ENCODE results near the gene KLF16. TPM values are rescaled to one million over a fixed set of nuclear protein-coding genes. Genes with fewer than 3 reads are reported as not detected.

The KLF16 gene
- total and polyA plus RNA-seq, 2 experiments from 2014 or later = 8.9 to 20.2 TPM

DNA sequence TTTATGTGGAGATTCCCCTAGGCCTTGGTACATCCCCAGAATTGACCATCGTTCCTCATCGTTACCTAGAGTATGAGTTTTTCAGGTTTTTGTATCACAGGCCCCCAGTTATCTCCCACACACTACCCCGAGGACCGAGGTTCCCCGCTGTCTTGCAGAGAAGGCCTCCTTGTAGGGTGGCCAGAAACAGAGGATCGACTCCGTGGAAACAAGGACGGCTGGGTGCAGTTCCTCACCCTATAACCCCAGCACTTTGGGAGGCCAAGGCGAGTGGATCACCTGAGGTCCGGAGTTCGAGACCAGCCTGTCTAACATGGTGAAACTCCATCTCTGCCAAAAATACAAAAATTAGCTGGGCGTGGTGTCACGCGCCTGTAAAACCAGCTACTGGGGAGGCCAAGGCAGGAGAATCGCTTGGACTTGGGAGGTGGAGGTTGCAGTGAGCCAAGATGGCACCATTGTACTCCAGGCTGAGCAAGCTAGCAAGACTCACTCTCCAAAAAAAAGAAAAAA is 42.5 kb upstream of the KLF16 start:
- peaks cover 24% of the 10 kb centered on the region for H3K27me3 Mint-ChIP-seq (ENCODE audit: insufficient read depth, low read depth, poor library complexity)
- H3K9me3 Mint-ChIP-seq = peaks cover 4% of the 10 kb centered on the region; the same call in 1 of the 3 replicates
- Histone ChIP-seq H4K20me1 (replicated peaks; ENCODE audit: insufficient read depth) (peaks cover 7% of the 10 kb centered on the region), H3K79me2 (replicated peaks; ENCODE audit: insufficient read depth) (peaks cover 53% of the 10 kb centered on the region), H3K9me2 (ENCODE audit: insufficient read depth) (no peaks in the 10 kb centered on the region), H3K27me3 (ENCODE audit: insufficient read depth) (no peaks in the 10 kb centered on the region), H3K27ac (ENCODE audit: low read depth) (peak overlapping the region; percentile 73), H3K36me3 (ENCODE audit: insufficient read depth) (no peaks in the 10 kb centered on the region), H3F3A (replicated peaks; ENCODE audit: low read depth) (peaks cover 20% of the 10 kb centered on the region), H3K4me1 (ENCODE audit: insufficient read depth) (peaks cover 12% of the 10 kb centered on the region), H3K4me3 (peak overlapping the region; percentile 70), H3K4me2 (peak overlapping the region; percentile 90), H2AFZ (no peak overlapping the region)
- peak overlapping the region; percentile 81 for H3K4me3 Mint-ChIP-seq
- ATAC-seq = no peak
- peaks cover 21% of the 10 kb centered on the region for H3K4me1 Mint-ChIP-seq
- no peak for DNase-seq (ENCODE audit: low spot score)
- peak overlapping the region; percentile 95 for H3K27ac Mint-ChIP-seq
- TF ChIP-seq STAT1 (IDR thresholded peaks at IDR 0.05; ENCODE audit: unreplicated experiment) (no peak), ZNF331 (CRISPR knock-in tag; IDR thresholded peaks at IDR 0.05; ENCODE audit: low read depth) (no peak), NANOG (IDR thresholded peaks at IDR 0.05; ENCODE audit: borderline replicate concordance) (no peak), EZH2 (IDR thresholded peaks at IDR 0.05; ENCODE audit: low read depth, unreplicated experiment) (no peak), EZH2phosphoT487 (IDR thresholded peaks at IDR 0.05; ENCODE audit: unreplicated experiment) (no peak), JUNB (IDR thresholded peaks at IDR 0.05; ENCODE audit: unreplicated experiment) (no peak), POLR2AphosphoS5 (IDR thresholded peaks at IDR 0.05; ENCODE audit: low read depth) (no peak), ZNF114 (CRISPR knock-in tag; IDR thresholded peaks at IDR 0.05) (no peak), CREB1 (CRISPR knock-in tag; IDR thresholded peaks at IDR 0.05; ENCODE audit: low read depth) (no peak)
- TF ChIP-seq, protein P1, sequence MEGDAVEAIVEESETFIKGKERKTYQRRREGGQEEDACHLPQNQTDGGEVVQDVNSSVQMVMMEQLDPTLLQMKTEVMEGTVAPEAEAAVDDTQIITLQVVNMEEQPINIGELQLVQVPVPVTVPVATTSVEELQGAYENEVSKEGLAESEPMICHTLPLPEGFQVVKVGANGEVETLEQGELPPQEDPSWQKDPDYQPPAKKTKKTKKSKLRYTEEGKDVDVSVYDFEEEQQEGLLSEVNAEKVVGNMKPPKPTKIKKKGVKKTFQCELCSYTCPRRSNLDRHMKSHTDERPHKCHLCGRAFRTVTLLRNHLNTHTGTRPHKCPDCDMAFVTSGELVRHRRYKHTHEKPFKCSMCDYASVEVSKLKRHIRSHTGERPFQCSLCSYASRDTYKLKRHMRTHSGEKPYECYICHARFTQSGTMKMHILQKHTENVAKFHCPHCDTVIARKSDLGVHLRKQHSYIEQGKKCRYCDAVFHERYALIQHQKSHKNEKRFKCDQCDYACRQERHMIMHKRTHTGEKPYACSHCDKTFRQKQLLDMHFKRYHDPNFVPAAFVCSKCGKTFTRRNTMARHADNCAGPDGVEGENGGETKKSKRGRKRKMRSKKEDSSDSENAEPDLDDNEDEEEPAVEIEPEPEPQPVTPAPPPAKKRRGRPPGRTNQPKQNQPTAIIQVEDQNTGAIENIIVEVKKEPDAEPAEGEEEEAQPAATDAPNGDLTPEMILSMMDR (conservative IDR thresholded peaks at IDR 0.05; ENCODE audit: low read depth in 2 of 2) = no peak
- TF ChIP-seq, protein P2, sequence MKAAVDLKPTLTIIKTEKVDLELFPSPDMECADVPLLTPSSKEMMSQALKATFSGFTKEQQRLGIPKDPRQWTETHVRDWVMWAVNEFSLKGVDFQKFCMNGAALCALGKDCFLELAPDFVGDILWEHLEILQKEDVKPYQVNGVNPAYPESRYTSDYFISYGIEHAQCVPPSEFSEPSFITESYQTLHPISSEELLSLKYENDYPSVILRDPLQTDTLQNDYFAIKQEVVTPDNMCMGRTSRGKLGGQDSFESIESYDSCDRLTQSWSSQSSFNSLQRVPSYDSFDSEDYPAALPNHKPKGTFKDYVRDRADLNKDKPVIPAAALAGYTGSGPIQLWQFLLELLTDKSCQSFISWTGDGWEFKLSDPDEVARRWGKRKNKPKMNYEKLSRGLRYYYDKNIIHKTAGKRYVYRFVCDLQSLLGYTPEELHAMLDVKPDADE (IDR thresholded peaks at IDR 0.05) = no peak
- TF ChIP-seq, protein P3, sequence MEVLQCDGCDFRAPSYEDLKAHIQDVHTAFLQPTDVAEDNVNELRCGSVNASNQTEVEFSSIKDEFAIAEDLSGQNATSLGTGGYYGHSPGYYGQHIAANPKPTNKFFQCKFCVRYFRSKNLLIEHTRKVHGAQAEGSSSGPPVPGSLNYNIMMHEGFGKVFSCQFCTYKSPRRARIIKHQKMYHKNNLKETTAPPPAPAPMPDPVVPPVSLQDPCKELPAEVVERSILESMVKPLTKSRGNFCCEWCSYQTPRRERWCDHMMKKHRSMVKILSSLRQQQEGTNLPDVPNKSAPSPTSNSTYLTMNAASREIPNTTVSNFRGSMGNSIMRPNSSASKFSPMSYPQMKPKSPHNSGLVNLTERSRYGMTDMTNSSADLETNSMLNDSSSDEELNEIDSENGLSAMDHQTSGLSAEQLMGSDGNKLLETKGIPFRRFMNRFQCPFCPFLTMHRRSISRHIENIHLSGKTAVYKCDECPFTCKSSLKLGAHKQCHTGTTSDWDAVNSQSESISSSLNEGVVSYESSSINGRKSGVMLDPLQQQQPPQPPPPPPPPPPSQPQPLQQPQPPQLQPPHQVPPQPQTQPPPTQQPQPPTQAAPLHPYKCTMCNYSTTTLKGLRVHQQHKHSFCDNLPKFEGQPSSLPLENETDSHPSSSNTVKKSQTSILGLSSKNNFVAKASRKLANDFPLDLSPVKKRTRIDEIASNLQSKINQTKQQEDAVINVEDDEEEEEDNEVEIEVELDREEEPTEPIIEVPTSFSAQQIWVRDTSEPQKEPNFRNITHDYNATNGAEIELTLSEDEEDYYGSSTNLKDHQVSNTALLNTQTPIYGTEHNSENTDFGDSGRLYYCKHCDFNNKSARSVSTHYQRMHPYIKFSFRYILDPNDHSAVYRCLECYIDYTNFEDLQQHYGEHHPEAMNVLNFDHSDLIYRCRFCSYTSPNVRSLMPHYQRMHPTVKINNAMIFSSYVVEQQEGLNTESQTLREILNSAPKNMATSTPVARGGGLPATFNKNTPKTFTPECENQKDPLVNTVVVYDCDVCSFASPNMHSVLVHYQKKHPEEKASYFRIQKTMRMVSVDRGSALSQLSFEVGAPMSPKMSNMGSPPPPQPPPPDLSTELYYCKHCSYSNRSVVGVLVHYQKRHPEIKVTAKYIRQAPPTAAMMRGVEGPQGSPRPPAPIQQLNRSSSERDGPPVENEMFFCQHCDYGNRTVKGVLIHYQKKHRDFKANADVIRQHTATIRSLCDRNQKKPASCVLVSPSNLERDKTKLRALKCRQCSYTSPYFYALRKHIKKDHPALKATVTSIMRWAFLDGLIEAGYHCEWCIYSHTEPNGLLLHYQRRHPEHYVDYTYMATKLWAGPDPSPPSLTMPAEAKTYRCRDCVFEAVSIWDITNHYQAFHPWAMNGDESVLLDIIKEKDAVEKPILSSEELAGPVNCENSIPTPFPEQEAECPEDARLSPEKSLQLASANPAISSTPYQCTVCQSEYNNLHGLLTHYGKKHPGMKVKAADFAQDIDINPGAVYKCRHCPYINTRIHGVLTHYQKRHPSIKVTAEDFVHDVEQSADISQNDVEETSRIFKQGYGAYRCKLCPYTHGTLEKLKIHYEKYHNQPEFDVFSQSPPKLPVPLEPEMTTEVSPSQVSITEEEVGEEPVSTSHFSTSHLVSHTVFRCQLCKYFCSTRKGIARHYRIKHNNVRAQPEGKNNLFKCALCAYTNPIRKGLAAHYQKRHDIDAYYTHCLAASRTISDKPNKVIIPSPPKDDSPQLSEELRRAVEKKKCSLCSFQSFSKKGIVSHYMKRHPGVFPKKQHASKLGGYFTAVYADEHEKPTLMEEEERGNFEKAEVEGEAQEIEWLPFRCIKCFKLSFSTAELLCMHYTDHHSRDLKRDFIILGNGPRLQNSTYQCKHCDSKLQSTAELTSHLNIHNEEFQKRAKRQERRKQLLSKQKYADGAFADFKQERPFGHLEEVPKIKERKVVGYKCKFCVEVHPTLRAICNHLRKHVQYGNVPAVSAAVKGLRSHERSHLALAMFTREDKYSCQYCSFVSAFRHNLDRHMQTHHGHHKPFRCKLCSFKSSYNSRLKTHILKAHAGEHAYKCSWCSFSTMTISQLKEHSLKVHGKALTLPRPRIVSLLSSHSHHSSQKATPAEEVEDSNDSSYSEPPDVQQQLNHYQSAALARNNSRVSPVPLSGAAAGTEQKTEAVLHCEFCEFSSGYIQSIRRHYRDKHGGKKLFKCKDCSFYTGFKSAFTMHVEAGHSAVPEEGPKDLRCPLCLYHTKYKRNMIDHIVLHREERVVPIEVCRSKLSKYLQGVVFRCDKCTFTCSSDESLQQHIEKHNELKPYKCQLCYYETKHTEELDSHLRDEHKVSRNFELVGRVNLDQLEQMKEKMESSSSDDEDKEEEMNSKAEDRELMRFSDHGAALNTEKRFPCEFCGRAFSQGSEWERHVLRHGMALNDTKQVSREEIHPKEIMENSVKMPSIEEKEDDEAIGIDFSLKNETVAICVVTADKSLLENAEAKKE (CRISPR knock-in tag; IDR thresholded peaks at IDR 0.05) = no peak
- TF ChIP-seq, protein P4, sequence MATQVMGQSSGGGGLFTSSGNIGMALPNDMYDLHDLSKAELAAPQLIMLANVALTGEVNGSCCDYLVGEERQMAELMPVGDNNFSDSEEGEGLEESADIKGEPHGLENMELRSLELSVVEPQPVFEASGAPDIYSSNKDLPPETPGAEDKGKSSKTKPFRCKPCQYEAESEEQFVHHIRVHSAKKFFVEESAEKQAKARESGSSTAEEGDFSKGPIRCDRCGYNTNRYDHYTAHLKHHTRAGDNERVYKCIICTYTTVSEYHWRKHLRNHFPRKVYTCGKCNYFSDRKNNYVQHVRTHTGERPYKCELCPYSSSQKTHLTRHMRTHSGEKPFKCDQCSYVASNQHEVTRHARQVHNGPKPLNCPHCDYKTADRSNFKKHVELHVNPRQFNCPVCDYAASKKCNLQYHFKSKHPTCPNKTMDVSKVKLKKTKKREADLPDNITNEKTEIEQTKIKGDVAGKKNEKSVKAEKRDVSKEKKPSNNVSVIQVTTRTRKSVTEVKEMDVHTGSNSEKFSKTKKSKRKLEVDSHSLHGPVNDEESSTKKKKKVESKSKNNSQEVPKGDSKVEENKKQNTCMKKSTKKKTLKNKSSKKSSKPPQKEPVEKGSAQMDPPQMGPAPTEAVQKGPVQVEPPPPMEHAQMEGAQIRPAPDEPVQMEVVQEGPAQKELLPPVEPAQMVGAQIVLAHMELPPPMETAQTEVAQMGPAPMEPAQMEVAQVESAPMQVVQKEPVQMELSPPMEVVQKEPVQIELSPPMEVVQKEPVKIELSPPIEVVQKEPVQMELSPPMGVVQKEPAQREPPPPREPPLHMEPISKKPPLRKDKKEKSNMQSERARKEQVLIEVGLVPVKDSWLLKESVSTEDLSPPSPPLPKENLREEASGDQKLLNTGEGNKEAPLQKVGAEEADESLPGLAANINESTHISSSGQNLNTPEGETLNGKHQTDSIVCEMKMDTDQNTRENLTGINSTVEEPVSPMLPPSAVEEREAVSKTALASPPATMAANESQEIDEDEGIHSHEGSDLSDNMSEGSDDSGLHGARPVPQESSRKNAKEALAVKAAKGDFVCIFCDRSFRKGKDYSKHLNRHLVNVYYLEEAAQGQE (IDR thresholded peaks at IDR 0.05; ENCODE audit: unreplicated experiment) = no peak
- peaks cover 12% of the 10 kb centered on the region for H3K36me3 Mint-ChIP-seq (ENCODE audit: low read depth)

Measured in GM23338 (cell line).